ENCODE data around the gene CLDN9.

DNA sequence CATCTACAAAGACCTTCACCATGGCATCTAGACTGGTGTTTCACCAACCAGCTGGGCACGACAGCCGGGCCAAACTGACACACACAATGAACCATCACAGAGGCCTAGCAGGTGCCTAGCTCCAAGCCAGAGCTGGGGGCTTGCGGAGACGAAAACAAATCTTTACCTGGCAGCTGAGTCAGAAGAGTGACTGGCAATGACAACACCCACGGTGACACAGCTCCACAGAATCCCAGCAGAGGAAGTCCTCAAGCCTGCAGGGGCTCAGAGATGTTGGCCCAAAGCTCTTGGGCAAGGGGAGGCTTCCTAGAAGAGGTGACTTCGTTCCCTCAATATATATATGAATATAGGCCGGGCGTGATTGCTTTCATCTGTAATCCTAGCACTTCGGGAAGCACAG is 38.8 kb downstream of the CLDN9 start:
- peak; percentile 31 for TF ChIP-seq EZH2 (IDR thresholded peaks at IDR 0.05; ENCODE audit: insufficient read depth, low read length)
- TF ChIP-seq, protein P1, sequence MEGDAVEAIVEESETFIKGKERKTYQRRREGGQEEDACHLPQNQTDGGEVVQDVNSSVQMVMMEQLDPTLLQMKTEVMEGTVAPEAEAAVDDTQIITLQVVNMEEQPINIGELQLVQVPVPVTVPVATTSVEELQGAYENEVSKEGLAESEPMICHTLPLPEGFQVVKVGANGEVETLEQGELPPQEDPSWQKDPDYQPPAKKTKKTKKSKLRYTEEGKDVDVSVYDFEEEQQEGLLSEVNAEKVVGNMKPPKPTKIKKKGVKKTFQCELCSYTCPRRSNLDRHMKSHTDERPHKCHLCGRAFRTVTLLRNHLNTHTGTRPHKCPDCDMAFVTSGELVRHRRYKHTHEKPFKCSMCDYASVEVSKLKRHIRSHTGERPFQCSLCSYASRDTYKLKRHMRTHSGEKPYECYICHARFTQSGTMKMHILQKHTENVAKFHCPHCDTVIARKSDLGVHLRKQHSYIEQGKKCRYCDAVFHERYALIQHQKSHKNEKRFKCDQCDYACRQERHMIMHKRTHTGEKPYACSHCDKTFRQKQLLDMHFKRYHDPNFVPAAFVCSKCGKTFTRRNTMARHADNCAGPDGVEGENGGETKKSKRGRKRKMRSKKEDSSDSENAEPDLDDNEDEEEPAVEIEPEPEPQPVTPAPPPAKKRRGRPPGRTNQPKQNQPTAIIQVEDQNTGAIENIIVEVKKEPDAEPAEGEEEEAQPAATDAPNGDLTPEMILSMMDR (IDR thresholded peaks at IDR 0.05; ENCODE audit: insufficient read depth, low read depth, low read length): no peak

Data from astrocyte (in vitro differentiated cells and primary cell).